DMS53 (cell line): Measurements from ENCODE around the gene TRIM17.

Source experiments
- DNase-seq: peaks from one replicate; lab custom pipeline; 2025; lab: John Stamatoyannopoulos, UW

The TRIM17 gene, protein sequence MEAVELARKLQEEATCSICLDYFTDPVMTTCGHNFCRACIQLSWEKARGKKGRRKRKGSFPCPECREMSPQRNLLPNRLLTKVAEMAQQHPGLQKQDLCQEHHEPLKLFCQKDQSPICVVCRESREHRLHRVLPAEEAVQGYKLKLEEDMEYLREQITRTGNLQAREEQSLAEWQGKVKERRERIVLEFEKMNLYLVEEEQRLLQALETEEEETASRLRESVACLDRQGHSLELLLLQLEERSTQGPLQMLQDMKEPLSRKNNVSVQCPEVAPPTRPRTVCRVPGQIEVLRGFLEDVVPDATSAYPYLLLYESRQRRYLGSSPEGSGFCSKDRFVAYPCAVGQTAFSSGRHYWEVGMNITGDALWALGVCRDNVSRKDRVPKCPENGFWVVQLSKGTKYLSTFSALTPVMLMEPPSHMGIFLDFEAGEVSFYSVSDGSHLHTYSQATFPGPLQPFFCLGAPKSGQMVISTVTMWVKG

GRCh38 chr1:228416217-228416933, at the start of gene TRIM17:
Gene TRIM17 (minus strand): TSS chr1:228416861. CDS start chr1:228415072, 1,789 bp downstream.
- DNase-seq: peak; percentile 77

- DNase-seq: no peak
Measured at GRCh38 chr1:228465571-228466146, 49.0 kb upstream of the TRIM17 start.

DNA sequence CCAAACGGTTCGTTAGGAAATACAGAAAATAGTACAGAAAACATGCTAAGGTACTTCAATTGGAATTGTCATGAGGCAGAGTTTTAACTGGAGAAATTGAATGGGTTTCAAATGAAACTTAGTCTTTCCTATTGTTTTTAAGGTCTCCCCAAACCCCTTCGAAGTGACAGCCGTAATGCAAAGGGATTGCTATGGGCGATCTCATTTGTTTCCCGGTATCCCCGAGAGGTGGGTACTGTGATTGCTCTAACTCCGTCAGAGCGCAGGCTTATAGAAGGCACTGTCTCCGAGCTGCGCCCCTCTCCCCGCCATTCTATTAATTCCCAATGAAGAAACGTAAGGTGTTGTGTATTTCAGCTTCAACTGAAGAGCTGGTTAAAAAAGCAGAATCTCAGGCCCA, 48.5 kb upstream of the TRIM17 start:
- DNase-seq: no peak

GRCh38 chr1:228464487-228464983, 47.9 kb upstream of the TRIM17 start:
- DNase-seq: no peak

DNA sequence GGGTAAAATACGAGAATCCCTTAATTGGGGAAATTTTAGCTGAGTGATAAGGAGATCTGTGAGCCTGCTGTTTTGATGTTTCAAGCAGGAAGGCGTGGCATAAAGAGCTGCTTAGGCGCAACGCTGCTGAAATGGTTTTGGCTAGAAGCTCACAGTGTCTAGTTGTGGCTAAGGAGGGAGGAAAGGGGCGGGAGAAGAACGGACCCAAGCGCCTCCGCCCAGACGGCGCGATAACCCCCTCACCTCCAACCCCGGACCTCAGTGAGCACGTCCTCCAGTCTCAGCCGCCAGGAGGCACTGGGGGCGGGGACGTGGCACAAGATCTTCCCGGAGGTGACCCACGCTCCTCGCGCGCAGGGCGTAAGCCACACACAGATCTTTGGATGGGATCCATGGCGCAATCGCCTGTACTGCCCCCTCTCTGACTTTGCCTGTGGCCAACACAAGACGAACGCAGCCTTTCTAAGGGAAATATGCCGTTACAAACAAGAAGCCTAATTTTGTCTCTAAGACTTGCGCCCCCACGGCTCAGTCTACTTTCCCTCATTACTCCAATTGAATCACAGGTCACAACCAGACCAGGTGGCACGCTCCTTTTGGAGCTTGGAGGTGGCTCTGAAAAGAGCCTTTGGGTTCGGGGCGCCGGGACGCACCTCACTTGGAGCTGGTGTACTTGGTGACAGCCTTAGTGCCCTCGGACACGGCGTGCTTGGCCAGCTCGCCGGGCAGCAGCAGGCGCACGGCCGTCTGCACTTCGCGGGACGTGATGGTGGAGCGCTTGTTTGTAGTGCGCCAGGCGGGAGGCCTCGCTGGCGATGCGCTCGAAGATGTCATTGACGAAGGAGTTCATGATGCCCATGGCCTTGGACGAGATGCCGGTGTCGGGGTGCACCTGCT, 47.1 kb upstream of the TRIM17 start:
- DNase-seq: peak; percentile 54

DNA sequence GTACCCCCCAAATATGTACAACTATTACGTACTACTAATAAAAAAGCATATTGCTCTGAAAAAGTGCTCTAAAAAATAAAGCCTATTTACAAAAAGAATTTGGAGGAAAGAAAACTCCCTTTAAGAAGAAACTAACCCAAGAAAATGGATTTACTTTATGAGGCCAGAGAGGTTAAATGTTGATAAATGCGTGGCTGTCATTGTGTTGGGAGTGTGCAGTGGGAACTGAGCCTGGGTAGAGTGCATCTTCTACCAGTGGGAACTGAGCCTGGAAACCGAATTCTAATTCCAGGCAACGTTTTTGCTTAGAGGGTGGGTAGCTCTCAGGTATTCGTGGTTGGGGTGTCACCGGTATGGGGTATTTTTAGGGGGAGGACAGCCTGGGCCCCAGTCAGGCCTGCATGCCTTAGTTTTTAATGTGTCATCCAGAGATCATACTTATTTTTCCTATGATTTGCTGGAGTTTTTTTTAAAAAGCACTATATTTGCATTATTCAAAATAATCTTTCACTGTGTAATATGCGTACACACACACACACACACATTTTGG, 46.4 kb upstream of the TRIM17 start:
- DNase-seq: no peak

DNA sequence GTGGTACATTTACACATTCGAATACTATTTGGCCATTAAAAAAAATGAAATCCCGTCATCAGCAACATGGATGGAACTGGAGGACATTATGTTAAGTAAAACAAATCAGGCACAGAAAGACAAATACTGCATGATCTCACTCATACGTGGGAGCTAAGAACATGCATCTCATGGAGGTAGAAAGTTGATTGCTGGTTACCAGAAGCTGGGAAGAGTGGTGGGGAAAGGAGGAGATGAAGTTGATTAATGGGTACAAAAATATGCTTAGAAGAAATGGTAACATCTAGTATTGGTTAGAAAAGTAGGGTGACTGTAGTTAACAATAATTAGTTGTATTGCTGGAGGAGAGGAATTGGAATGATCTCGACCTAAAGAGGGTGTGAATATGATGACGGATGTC, 45.9 kb upstream of the TRIM17 start:
- DNase-seq: no peak

DNA sequence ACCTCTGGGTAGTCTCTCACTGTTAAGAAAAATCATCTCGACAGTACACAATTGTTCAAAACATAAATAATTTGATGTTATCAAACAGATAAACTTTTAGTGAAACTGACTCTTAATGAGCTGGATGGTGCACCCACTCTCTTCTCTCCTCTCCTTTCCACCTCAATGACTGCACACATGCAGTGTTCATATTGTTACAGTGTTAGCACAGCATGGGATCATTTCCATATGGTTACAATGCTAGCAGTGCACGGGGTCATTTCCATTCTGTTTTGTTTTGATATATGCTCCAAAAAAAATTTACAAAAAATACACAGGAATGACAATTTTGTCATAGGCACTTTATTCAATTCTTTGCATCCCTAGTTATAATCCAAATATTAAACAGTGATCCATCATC, 44.2 kb upstream of the TRIM17 start:
- DNase-seq: no peak

DNA sequence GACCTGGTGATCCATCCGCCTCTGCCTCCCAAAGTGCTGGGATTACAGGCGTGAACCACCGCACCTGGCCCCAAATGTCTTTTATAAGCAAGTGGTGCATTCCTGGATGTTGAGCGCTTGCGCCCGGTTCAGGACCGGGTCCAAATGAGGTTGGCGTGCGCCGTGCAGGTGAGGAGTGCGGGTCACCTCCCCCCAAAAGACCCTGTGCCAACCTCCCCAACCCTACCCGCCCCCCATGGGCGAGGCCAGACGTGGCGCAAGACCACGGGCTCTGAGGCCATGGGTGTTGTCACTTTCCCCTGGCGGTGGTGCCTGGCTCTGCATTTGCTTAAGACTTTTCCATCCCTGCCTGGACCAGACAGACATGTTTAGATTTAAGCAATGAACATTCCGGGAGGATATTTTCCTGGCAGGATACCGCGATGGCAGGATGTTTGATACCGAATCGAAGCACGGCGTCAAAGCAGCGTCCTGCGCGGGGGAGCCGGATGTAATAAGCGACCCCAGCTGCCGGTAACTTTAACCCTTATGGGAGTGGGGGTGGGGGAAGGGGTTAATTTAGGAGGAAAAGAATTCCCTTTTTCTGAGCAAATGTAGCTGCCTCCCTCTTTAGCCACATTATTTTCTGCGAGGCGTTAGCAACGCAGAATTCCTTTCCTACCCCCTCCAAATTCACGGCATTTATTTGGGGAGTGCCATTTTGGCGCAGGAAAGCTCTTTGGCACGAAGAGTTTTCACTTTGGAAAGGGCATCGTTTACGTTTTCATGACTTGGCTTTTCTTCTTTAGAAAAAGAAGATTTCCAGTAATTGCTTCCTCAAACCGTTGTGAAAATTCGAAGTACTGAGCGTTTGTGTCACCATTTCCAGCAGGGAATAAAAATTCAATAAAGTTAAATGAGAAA, 42.7 kb upstream of the TRIM17 start:
- peak; percentile 93 for DNase-seq

GRCh38 chr1:228457396-228458176, 40.9 kb upstream of the TRIM17 start:
- DNase-seq: peak; percentile 99

DNA sequence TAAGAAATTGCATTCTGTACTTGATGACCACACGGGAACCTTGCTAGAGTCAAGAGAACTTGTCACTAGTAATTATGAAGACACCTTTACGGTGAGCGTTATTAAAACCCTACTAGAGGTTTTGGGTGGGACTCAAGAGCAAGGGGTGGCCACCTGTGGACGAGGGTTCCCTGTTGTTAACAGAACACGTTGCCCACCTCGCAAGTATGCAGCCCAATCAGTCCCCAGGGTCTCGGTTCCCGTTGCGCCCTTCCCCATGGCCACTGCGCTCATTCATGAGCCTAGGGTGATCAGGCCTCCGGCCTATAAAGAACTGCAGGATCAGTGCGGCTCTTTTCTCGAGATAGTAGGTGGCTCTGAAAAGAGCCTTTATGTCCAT, 40.3 kb upstream of the TRIM17 start:
- DNase-seq: no peak

DNA sequence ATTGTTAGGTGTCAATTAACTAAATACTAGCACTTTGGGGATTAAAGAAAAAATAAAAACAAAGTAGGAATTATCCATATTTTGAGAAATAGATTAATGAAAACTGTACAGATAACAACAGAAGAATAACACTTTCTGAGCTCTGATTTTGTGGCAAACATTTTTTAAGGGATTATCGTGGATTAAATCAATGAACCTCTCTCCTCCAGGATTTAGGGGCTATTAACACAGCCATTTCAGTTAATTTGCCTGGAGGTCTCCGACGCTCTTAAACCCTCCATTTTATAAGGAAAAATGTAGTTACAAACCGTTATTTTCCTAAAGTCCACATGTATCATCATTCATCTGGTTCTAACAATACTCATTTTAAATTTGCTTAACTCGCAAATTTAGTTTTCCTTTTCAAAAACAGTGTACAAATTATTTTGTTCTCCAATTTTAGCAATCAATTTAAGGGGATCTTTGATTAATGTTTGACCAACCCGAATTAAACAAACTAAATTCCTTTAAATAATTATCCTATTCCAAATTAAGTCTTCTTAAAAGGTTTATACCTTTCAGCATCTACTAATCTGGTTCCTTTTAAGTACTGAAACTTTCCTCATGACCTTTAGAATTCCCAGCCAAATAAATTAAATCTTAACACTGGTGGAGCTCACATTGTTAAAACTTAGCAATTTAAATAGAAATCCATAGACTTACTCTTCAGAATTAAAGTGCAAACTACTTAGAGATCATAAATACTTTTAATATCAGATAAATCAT, 39.8 kb upstream of the TRIM17 start:
- DNase-seq: no peak

DNA sequence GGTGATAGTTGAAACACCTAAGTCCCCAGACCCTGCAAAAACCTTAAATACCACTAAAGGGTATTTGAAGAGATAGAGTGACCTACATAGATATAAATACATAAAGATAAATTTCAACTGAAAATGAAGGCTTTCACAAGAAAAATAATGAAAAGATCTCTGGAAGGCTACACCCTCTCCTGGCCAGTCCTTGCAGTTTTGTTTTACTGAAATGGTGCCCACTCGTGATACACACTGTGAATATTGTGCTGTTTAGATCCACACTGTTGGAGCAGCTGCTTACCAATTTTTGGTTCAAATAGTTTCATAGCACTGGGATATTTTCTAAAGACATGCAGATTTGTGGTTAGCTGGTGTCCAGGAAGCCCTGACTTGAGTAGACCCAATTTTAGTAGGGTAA, 39.1 kb upstream of the TRIM17 start:
- peak; percentile 19 for DNase-seq

DNA sequence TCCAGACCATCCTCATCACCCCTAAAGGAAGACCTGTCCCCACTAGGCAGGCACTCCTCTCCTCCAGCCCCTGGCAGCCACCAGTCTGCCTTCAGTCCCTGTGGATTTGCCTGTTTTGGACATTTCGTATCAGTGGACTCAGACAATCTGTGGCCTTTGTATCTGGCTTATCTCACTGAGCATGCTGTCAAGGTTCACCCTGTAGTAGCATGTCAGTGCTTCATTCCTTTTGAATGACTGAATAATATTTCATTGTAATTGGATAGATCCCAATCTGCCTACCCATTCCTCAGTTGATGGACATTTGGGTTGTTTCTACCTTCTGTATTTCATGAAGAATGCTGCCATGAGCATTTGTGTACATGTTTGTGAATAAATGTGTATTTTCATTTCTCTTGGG, 37.6 kb upstream of the TRIM17 start:
- no peak for DNase-seq

- no peak for DNase-seq
Measured at GRCh38 chr1:228453614-228454013, 37.0 kb upstream of the TRIM17 start.

- DNase-seq: no peak
Measured at GRCh38 chr1:228453022-228453560, 36.4 kb upstream of the TRIM17 start.

- DNase-seq: no peak
Measured at GRCh38 chr1:228452194-228453021, 35.7 kb upstream of the TRIM17 start.

DNA sequence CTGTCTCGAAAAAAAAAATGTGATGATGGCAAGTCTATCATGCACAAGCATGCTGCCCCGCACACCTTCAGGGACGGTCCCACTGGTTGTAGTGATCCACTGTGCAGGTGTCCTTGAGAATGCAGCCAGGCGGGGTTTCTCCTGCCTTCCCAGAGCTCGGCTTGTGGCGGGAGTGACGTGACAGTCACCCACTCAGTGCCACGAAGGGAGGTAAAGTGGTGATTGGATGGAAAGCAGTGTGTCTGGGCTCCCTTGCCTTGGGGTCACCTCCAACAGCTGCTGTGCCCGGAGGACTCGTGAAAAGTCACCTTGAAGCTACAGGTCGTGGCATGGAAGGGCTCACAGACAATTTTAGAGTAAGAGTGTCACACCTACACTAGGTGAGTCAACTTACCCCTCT, 33.5 kb upstream of the TRIM17 start:
- no peak for DNase-seq
